H1 (cell line): ENCODE data around the gene UFSP1. TPM values are rescaled to one million over a fixed set of nuclear protein-coding genes. Genes with fewer than 3 reads are reported as not detected.
"Not testable (repeated sequence)": the region's sequence is repeated elsewhere in the genome, so short reads cannot be mapped to it uniquely, and the experiment has no call there.

Experiments used
- CTCF ChIA-PET: fragments of 300-600 bp; sonication (Branson Sonifier 250); formaldehyde crosslinking; loops from one replicate; lab custom pipeline; 2021; ENCODE audit not compliant: partially characterized antibody; lab: Charles Lee
- POLR2A ChIA-PET: fragments of 300-600 bp; sonication (Branson Sonifier 250); formaldehyde crosslinking; loops from one replicate; lab custom pipeline; 2021; ENCODE audit warnings: inconsistent platforms; ENCODE audit not compliant: partially characterized antibody; lab: Charles Lee
- DNase-seq, 2 experiments: peaks; one replicate each; pipeline versions ENCODE4 v3.0.0 to v3.0.0-alpha.2; 2010 to 2022; ENCODE audit warnings: low spot score in 2 of 2, low read depth in 1 of 2, mixed read lengths in 1 of 2
- FAIRE-seq: peaks from 2 replicates; lab custom pipeline; 2011; peaks lifted over from hg19 to GRCh38; lab: Jason Lieb, UNC
- H2AFZ ChIP-seq: 2 replicates; pipeline ENCODE4 v1.8.1; 2012; ENCODE audit warnings: low read length, inconsistent platforms
- H2AK5ac ChIP-seq: 2 replicates; pipeline ENCODE4 v1.6.1; 2013; ENCODE audit warnings: low read depth, low read length
- H2BK120ac ChIP-seq: replicated peaks from 2 replicates; pipeline ENCODE3; 2013; ENCODE audit warnings: low read depth, low read length, inconsistent platforms
- H2BK12ac ChIP-seq: 2 replicates; pipeline ENCODE4 v1.6.1; 2013; ENCODE audit warnings: low read depth, low read length
- H2BK15ac ChIP-seq: 2 replicates; pipeline ENCODE4 v1.6.1; 2013; ENCODE audit warnings: low read length
- H2BK20ac ChIP-seq: 2 replicates; pipeline ENCODE4 v1.6.1; 2013; ENCODE audit warnings: low read length
- H2BK5ac ChIP-seq: 2 replicates; pipeline ENCODE4 v1.6.1; 2013; ENCODE audit warnings: low read depth, low read length
- H3K14ac ChIP-seq: 2 replicates; pipeline ENCODE4 v1.6.1; 2013; ENCODE audit warnings: inconsistent platforms; ENCODE audit not compliant: insufficient read length
- H3K18ac ChIP-seq: 2 replicates; pipeline ENCODE4 v1.6.1; 2013; ENCODE audit warnings: low read length; ENCODE audit errors: extremely low read depth
- H3K23ac ChIP-seq: 2 replicates; pipeline ENCODE4 v1.6.1; 2013; ENCODE audit warnings: inconsistent platforms; ENCODE audit not compliant: insufficient read length
- H3K23me2 ChIP-seq: 2 replicates; pipeline ENCODE4 v1.6.1; 2013; ENCODE audit warnings: low read depth, low read length
- H3K27ac ChIP-seq: 2 replicates; pipeline ENCODE4 v1.6.1; 2011; ENCODE audit warnings: low read depth, low read length, inconsistent platforms
- H3K27me3 ChIP-seq, 4 experiments: replicated peaks in 1 of 4; 1 replicate in 1 of 4; 2 replicates in 3 of 4; pipeline versions ENCODE4 v1.6.1 to v1.8.1; 2011 to 2013; ENCODE audit warnings: low read length in 3 of 4, mild to moderate bottlenecking in 3 of 4, inconsistent platforms in 2 of 4, mixed read lengths in 2 of 4, moderate library complexity in 1 of 4; ENCODE audit not compliant: control insufficient read depth in 3 of 4, insufficient read depth in 3 of 4; ENCODE audit errors: extremely low read depth in 1 of 4
- H3K36me3 ChIP-seq, 4 experiments: 2 replicates each; pipeline versions ENCODE4 v1.6.1 to v1.8.1; 2011 to 2013; ENCODE audit warnings: mild to moderate bottlenecking in 4 of 4, low read length in 3 of 4, moderate library complexity in 2 of 4, control low read depth in 1 of 4, inconsistent platforms in 1 of 4; ENCODE audit not compliant: insufficient read depth in 4 of 4, control insufficient read depth in 2 of 4
- H3K4ac ChIP-seq: replicated peaks from 2 replicates; pipeline ENCODE3; 2013; ENCODE audit warnings: low read length, low read depth, mixed read lengths, inconsistent platforms; ENCODE audit not compliant: insufficient read length
- H3K4me1 ChIP-seq, 4 experiments: replicated peaks in 1 of 4; 1 replicate in 1 of 4; 2 replicates in 3 of 4; pipeline versions ENCODE4 v1.6.1 to v1.8.1; 2011 to 2013; ENCODE audit warnings: low read length in 3 of 4, inconsistent platforms in 2 of 4, mixed read lengths in 1 of 4; ENCODE audit not compliant: insufficient read depth in 4 of 4, control insufficient read depth in 3 of 4
- H3K4me2 ChIP-seq, 2 experiments: 2 replicates each; pipeline versions ENCODE4 v1.6.1 to v1.8.1; 2011 to 2013; ENCODE audit warnings: low read depth in 2 of 2, low read length in 2 of 2, control low read depth in 1 of 2, inconsistent platforms in 1 of 2, mild to moderate bottlenecking in 1 of 2; ENCODE audit not compliant: insufficient read depth in 1 of 2
- H3K4me3 ChIP-seq, 4 experiments: fragments of 200-600, 300-600 bp in 1 of 4; sonication (generic), shearing (Covaris generic), sonication (Bioruptor Twin) in 1 of 4; 2 replicates each; pipeline versions ENCODE4 v1.5.1 to v1.8.1; 2011 to 2016; ENCODE audit warnings: low read length in 4 of 4, low read depth in 3 of 4, control low read depth in 2 of 4, inconsistent platforms in 2 of 4, mild to moderate bottlenecking in 2 of 4, mixed read lengths in 1 of 4, moderate library complexity in 1 of 4; ENCODE audit not compliant: insufficient read depth in 2 of 4; ENCODE audit errors: extremely low read depth in 1 of 4
- H3K56ac ChIP-seq: replicated peaks from 2 replicates; pipeline ENCODE3; 2013; ENCODE audit warnings: low read depth, mild to moderate bottlenecking, mixed read lengths, low read length, inconsistent platforms; ENCODE audit not compliant: insufficient read length
- H3K79me1 ChIP-seq: 2 replicates; pipeline ENCODE4 v1.6.1; 2013; ENCODE audit warnings: low read depth, low read length, control low read depth
- H3K79me2 ChIP-seq, 2 experiments: 2 replicates each; pipeline versions ENCODE4 v1.6.1 to v1.8.1; 2012 to 2013; ENCODE audit warnings: low read length in 2 of 2, mild to moderate bottlenecking in 2 of 2, inconsistent platforms in 1 of 2; ENCODE audit not compliant: insufficient read depth in 2 of 2, control insufficient read depth in 1 of 2
- H3K9ac ChIP-seq, 4 experiments: replicated peaks in 1 of 4; 1 replicate in 1 of 4; 2 replicates in 3 of 4; pipeline versions ENCODE4 v1.6.1 to v1.8.1; 2011 to 2013; ENCODE audit warnings: low read depth in 3 of 4, low read length in 3 of 4, control low read depth in 2 of 4, mild to moderate bottlenecking in 2 of 4, moderate library complexity in 2 of 4, inconsistent platforms in 1 of 4; ENCODE audit errors: extremely low read depth in 1 of 4
- H3K9me3 ChIP-seq, 2 experiments: 2 replicates each; pipeline versions ENCODE4 v1.6.1 to v1.8.1; 2012 to 2013; ENCODE audit warnings: mild to moderate bottlenecking in 2 of 2, moderate library complexity in 2 of 2, control low read depth in 1 of 2, inconsistent platforms in 1 of 2, low read depth in 1 of 2, low read length in 1 of 2, mixed read lengths in 1 of 2; ENCODE audit not compliant: insufficient read depth in 2 of 2
- H4K20me1 ChIP-seq, 2 experiments: replicated peaks in 1 of 2; 2 replicates each; pipeline versions ENCODE3 to v1.8.1; 2011 to 2013; ENCODE audit warnings: inconsistent platforms in 2 of 2, low read length in 2 of 2, mild to moderate bottlenecking in 1 of 2; ENCODE audit not compliant: insufficient read depth in 2 of 2, control insufficient read depth in 1 of 2
- H4K5ac ChIP-seq: 2 replicates; pipeline ENCODE4 v1.6.1; 2013; ENCODE audit warnings: low read length, low read depth, mixed read lengths, inconsistent platforms; ENCODE audit not compliant: insufficient read length
- H4K8ac ChIP-seq: 2 replicates; pipeline ENCODE4 v1.8.0; 2013; ENCODE audit warnings: mild to moderate bottlenecking, moderate library complexity, low read length, inconsistent platforms; ENCODE audit not compliant: insufficient read depth; ENCODE audit errors: extremely low read depth
- H4K91ac ChIP-seq: replicated peaks from 2 replicates; pipeline ENCODE3; 2013; ENCODE audit warnings: low read length, mixed read lengths, inconsistent platforms; ENCODE audit not compliant: insufficient read length
- WGBS, 2 experiments: shearing (Covaris generic) in 1 of 2; methylation state at CpG; one replicate each; pipeline versions ENCODE4 v1.1.6 to v1.1.7; 2013 to 2015; ENCODE audit warnings: low lambda C conversion rate in 2 of 2, mixed read lengths in 2 of 2, inconsistent platforms in 1 of 2, low coverage in 1 of 2, missing lambda C conversion rate in 1 of 2; ENCODE audit not compliant: insufficient replicate concordance in 2 of 2, insufficient coverage in 1 of 2, insufficient read length in 1 of 2; ENCODE audit errors: extremely low coverage in 1 of 2, missing lambda C conversion rate in 1 of 2; 5-methylcytosine and 5-hydroxymethylcytosine counted together
- polyA plus RNA-seq, 7 experiments: library from polyadenylated mRNA; depleted of rRNA in 3 of 7; stranded (reverse) in 5 of 7; unstranded in 2 of 7; fragments of >200 nt in 5 of 7; fragments of 200-250 nt in 2 of 7; gene quantifications; 1 replicate in 5 of 7; 2 replicates in 1 of 7; 4 replicates in 1 of 7; pipeline versions ENCODE4 v1.2.1 to v1.2.3, GENCODE V29; 2011 to 2013; ENCODE audit warnings: missing spikeins in 2 of 7, mixed read lengths in 2 of 7
- total RNA-seq: library from RNA; stranded (reverse); fragmentation: NEBNext Ultra II Directional; extraction: Animal tissue kit (Norgen Biotek cat#: 25700); gene quantifications from 2 replicates; pipeline ENCODE4 v1.2.1, GENCODE V29; 2021

The UFSP1 gene
- total and polyA plus RNA-seq, 2 of the 8 experiments (the other 6 are each of a cell fraction or from before 2014, with no cell fraction given) = 1.6 to 4.3 TPM

GRCh38 chr7:100919335-100919734 lies 29.8 kb upstream of the UFSP1 start:
- H3K9ac ChIP-seq, H2BK120ac ChIP-seq, H3K18ac ChIP-seq, H2BK12ac ChIP-seq, H3K27ac ChIP-seq, H3K4me2 ChIP-seq, H3K14ac ChIP-seq, POLR2A ChIA-PET, H2BK5ac ChIP-seq, H3K56ac ChIP-seq, H3K27me3 ChIP-seq, H3K79me2 ChIP-seq, H2BK15ac ChIP-seq, H4K8ac ChIP-seq, H3K79me1 ChIP-seq, DNase-seq, H4K5ac ChIP-seq, H3K36me3 ChIP-seq, H3K4me3 ChIP-seq, H2AFZ ChIP-seq, H3K9me3 ChIP-seq, H3K23ac ChIP-seq, H2AK5ac ChIP-seq, H4K20me1 ChIP-seq, H4K91ac ChIP-seq, FAIRE-seq, H3K23me2 ChIP-seq, H2BK20ac ChIP-seq, H3K4ac ChIP-seq, H3K4me1 ChIP-seq: not testable (repeated sequence)
- CTCF ChIA-PET = interaction anchor here (0.9 kb wide), 1 partner anchor 21 kb away, joined by 3 read pairs; no protein-coding TSS in a partner anchor
- 90% methylated on average over 5 of the region's 5 CpGs; no CpG with 5 or more reads in 1 of the 2 experiments for WGBS, 2 experiments
